Activated naive CD8-positive, alpha-beta T cell (primary cell): ENCODE results near the gene BUB1B.

Source experiments
- H3K27ac Mint-ChIP-seq: one replicate; pipeline ENCODE4 v1.8.0; 2021; ENCODE audit warnings: mixed read lengths
- H3K27me3 Mint-ChIP-seq: one replicate; pipeline ENCODE4 v1.8.0; 2021; ENCODE audit warnings: mixed read lengths
- H3K36me3 Mint-ChIP-seq: one replicate; pipeline ENCODE4 v1.8.0; 2021; ENCODE audit warnings: mixed read lengths
- H3K4me1 Mint-ChIP-seq: one replicate; pipeline ENCODE4 v1.8.0; 2021; ENCODE audit warnings: low read depth, mixed read lengths
- H3K4me3 Mint-ChIP-seq: one replicate; pipeline ENCODE4 v1.8.0; 2021; ENCODE audit warnings: mild to moderate bottlenecking, mixed read lengths
- H3K9me3 Mint-ChIP-seq: one replicate; pipeline ENCODE4 v1.8.0; 2021; ENCODE audit warnings: low read depth, mixed read lengths

Gene BUB1B

DNA sequence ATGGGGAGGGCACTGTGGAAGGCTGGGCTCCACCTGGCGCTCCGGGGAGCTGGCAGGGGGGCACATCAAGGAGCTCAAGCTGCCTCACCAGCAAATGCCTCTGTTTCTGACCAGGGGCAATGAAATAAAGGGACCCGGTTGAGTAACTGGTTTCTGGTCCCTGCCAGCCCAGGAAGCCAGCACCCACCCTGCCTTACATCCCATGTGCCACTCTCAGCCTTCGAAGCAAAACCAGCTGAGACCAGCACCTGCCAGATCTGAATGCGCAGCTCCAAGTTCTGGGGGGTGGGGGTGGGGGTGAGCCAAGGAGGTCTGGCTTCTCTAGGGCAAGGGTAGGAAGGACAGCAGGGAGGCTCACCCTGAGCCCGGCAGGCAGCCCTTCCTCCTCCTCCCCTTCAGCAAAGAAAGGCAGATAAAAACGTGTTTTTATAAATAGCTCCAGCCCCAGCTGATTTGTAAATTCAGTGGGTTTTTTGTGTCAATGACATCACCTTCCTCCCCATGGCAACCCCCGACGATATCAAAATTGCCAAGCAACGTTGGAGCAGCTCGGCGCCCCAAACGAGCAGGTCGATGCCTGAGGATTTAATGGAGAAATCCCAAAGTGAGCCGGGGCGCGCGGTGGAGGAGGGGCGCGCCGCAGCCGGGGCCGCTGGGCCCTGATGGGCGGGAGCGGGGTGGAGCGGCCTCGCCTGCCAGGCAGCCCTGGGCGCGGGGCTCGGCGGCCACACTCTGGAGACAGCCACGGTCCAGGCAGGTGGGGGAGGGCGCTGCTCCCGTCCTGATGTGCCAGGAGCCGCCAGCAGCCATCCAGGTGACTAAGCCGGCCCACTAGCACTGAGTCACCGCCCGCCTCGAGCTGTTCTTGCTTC lies 77.9 kb downstream of the BUB1B start, which contains the start of gene PAK6:
TSS of gene PAK6 (plus strand) at position 532 of the 872 bp plus-strand sequence. CDS start 25,723 bp downstream, outside the sequence.
- Mint-ChIP-seq H3K27me3 (peaks cover 14% of the 10 kb centered on the region), H3K27ac (no peak within 1 kb of the TSS), H3K4me1 (peaks cover 5% of the 10 kb centered on the region), H3K9me3 (no peaks in the 10 kb centered on the region), H3K36me3 (no peaks in the 10 kb centered on the region), H3K4me3 (peak within 1 kb of the TSS; percentile 47)

DNA sequence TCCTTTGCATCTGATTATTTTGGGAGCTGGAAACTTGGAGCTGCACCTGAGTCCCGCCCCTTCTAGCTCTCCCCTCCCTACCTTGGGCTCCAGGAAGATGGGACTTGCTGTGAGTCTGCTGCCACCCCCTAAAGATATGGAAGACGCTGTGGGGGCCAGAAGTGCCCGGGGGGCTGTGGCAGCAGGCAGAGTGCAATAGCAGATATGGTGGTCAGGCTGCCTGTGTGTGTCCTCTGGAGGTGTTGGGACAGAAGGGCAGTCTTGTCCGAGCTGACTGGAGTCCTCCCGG lies 78.5 kb downstream of the BUB1B start:
- Mint-ChIP-seq H3K4me3 (no peak overlapping the region), H3K27me3 (peaks cover 14% of the 10 kb centered on the region), H3K27ac (no peak overlapping the region), H3K9me3 (no peaks in the 10 kb centered on the region), H3K4me1 (peaks cover 5% of the 10 kb centered on the region), H3K36me3 (no peaks in the 10 kb centered on the region)

DNA sequence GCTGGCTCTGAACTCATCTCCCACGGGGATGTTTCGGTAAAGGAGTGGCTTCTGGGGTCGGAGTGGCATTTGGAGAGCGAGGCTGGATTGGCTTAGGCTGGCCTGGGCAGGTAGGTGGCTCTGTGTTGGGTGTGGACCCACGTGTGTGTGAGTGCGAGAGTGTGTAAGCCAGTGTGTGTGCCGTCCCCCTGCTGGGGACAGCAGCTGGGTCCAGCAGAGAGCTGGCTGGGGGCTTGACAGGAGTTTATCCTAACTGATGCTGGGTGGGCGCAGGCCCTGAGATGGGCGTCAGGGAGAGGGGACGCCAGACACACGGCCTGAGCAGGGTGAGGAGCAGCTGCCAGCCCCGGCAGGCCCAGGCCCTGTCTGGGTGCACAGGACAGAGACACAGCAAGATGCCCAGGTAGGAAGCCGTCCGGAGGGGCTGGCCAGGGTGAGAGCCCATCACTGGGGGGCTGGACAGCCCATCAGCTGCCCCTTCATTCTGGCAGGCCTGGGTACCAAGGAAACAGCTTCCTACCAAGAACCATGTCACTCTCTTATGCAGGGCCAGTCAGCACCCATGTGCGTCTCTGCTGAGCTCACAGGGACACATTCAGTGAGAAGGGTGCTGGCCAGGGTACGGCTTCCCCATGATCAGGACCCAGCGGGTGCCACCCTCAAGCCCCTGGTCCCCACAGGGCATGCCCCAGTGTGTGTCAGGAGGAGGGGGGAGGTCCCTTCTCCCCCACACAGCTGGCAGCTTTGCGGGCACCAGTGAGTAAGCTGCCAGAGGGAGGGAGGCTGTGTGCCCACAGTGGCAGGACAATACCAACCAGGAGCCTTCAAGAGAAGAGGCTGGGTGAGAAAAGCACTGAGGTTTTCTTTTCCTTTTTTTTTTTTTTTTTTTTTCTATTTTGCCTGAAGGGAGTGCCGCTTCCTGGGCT lies 79.1 kb downstream of the BUB1B start:
- H3K36me3 Mint-ChIP-seq = no peaks in the 10 kb centered on the region
- peaks cover 14% of the 10 kb centered on the region for H3K27me3 Mint-ChIP-seq
- H3K27ac Mint-ChIP-seq = no peak overlapping the region
- H3K4me3 Mint-ChIP-seq = no peak overlapping the region
- H3K4me1 Mint-ChIP-seq = peaks cover 5% of the 10 kb centered on the region
- H3K9me3 Mint-ChIP-seq = no peaks in the 10 kb centered on the region

DNA sequence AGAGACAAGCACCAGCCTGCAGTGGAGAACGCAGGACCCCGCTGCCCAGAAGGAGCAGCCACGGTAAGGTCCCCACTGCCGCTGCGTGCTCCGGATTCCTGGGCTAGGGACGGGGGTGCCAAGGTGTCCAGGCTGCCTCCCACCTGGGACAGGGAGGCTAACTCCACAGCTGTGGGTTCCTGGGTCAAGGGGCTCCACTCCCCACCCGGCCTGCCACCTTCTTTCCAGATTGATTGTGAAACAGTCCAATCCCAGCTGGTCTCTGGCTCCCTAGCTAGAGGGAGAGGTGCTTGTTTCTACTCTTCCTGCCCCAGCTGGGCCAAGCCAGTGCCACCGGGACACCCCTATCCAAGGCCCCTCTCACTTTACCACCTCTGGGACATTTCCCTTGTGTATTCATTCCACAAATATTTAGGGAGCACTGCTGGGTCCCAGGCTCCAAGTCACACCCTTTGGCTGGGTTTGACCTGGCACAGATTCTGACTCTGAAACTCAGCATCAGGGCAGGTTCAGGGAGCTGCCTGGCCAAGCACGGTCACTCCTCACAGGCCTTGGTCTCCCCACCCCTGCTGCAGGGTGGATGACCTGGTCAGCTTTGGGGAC lies 79.9 kb downstream of the BUB1B start:
- Mint-ChIP-seq H3K4me3 (no peak overlapping the region), H3K9me3 (no peaks in the 10 kb centered on the region), H3K36me3 (no peaks in the 10 kb centered on the region), H3K27ac (no peak overlapping the region), H3K4me1 (peaks cover 5% of the 10 kb centered on the region), H3K27me3 (peaks cover 14% of the 10 kb centered on the region)

DNA sequence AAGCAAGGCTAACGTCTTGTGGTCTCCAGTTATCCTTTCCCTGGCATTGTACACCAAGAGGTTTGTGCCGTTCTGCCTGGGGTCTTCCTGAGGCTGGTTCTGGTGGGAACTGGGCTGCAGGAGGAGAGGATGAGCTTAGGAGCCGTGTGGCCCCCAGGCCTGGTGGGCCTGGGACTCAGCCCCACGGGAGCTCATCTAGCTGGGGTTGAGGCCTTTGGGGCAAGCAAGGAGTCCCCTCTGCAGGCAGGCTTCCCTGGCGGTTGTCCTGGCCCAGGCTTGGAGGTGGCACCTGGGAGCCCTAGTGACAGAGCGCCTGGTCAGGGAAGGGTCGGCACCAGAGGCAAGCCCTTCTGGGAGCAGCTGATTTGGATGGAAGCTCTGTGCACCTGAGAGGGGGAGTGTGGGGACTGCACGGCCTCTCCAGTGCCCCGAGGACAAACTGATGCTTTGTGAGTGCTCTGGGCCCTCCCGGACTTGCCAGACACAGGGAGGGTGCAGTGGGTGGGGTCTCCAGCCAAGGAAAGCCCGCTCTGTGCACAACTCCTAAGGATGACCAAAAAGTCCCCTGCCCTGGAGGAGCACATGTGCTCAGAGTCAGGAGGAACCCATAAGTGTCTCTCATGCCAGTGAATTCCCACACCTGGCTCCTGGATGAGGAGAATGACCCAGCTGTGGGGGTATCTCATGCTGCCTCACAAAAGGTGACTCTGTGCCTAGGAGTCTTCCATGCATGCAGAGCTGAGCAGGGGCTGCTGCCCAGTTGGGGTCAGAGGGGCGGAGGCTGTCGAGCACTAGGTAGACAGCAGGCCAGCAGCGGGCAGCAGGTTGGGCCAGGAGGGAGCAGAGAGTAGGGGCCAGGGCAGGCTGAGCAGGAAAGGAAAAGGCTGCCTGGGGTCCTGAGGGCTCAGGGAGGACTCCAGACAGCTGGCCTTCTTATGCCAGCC lies 80.7 kb downstream of the BUB1B start:
- no peak overlapping the region for H3K4me3 Mint-ChIP-seq
- no peak overlapping the region for H3K27ac Mint-ChIP-seq
- H3K4me1 Mint-ChIP-seq = peaks cover 5% of the 10 kb centered on the region
- H3K9me3 Mint-ChIP-seq = no peaks in the 10 kb centered on the region
- no peaks in the 10 kb centered on the region for H3K36me3 Mint-ChIP-seq
- H3K27me3 Mint-ChIP-seq = peaks cover 14% of the 10 kb centered on the region

DNA sequence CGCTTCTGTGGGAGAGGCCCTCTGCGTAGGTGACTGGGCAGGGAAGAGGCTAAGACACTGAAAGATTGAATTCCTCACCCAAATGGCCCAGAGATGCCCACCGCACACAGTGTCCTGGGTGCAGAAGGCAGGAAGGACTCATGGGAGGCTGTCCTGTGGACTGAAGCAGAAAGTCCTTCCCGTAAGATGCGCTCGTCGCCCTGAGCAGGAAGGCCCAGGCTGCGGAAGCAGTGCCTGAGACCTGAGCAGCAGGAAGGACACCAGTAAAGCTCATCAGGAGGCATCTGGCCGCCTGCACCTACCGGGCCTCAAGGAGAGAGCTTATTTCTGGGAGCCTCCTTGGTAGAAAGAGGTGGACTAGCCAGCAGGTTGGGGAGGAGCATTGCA lies 81.3 kb downstream of the BUB1B start:
- H3K4me1 Mint-ChIP-seq = peaks cover 5% of the 10 kb centered on the region
- H3K27me3 Mint-ChIP-seq = peaks cover 13% of the 10 kb centered on the region
- H3K4me3 Mint-ChIP-seq = no peak overlapping the region
- no peaks in the 10 kb centered on the region for H3K36me3 Mint-ChIP-seq
- H3K27ac Mint-ChIP-seq = no peak overlapping the region
- no peaks in the 10 kb centered on the region for H3K9me3 Mint-ChIP-seq

DNA sequence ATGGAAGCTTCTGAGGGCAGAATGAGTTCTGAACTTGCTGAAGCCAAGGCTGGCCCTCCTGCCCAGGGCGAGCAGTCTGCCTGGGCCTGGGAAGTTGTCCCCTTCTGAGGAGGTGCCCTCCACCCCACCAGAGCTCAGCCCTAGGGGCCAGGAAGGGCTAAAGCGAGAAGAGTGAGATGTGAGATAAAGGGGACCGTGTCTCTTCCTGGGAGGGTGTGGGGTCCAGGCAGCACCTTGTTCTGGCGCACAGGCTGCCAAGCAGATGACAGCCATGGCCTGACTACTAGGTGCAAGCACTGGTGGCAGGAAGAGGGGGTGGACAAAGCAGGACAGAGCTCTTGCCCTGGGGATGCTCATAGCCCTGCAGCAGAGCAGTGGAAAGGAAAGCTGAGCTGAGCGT lies 81.7 kb downstream of the BUB1B start:
- Mint-ChIP-seq H3K36me3 (no peaks in the 10 kb centered on the region), H3K4me1 (peaks cover 5% of the 10 kb centered on the region), H3K27me3 (peaks cover 13% of the 10 kb centered on the region), H3K27ac (no peak overlapping the region), H3K9me3 (no peaks in the 10 kb centered on the region), H3K4me3 (no peak overlapping the region)

DNA sequence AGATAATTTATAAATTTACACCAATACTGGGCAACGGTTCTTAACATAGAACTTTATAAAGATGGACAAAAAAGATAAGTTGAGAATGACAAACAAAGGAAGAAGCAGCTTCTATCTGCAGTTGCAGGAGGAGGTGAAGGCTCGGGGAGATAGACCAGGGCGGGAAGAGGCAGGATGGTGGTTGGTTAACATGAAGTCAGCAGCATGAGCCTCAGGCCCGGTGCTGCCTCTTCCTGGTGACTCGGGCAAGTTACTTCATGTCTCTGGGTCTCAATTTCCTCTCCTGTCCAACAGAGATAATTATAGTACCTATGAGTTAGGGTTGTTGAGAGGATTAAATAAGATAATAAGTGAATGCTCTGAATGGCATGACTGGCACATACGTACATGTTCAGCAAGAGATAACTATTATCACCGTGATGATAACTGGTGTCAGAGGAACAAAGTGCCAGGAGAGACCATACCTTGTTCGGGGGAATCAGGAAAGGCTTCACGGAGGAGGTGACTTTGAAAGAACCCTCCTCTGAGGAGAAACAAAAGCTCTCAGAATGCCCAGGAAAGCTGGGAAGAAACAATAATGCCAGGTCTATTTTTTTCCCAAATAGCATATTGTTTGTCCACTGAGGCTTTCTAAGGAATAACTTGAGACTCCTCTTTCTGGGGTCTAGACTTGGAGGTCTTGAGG lies 82.4 kb downstream of the BUB1B start:
- H3K27ac Mint-ChIP-seq = no peak overlapping the region
- no peaks in the 10 kb centered on the region for H3K9me3 Mint-ChIP-seq
- H3K27me3 Mint-ChIP-seq = peaks cover 7% of the 10 kb centered on the region
- peaks cover 2% of the 10 kb centered on the region for H3K4me1 Mint-ChIP-seq
- no peak overlapping the region for H3K4me3 Mint-ChIP-seq
- no peaks in the 10 kb centered on the region for H3K36me3 Mint-ChIP-seq

DNA sequence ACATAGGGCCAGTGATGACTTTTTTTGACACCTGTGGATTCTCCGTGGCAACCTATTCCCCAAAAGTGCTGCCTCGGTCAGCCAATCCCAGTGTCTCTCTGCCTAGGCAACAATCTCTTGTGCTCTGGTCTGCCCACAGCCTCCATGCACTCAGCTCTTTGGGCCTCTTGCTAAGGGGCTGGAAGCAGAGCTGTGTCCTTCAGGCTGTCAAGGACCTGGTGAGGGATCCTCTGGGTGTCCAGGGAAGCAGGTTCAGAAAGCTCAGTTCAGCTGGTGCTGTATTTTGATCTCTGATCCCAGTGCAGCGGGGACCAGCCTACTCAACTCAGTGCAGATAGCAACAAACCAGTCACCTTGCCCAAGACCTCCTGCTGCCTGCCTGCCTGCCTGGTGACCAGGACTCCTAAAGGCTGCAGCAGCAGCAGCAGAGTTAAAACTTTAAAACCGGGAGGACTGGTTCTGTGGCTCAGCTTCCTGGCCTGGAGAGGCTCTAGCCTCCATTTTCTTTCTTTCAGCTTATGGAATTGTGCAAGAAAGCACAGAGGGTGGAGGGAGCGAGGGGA lies 84.2 kb downstream of the BUB1B start:
- H3K27ac Mint-ChIP-seq = no peak overlapping the region
- H3K4me1 Mint-ChIP-seq = no peaks in the 10 kb centered on the region
- H3K27me3 Mint-ChIP-seq = no peaks in the 10 kb centered on the region
- no peak overlapping the region for H3K4me3 Mint-ChIP-seq
- no peaks in the 10 kb centered on the region for H3K36me3 Mint-ChIP-seq
- H3K9me3 Mint-ChIP-seq = no peaks in the 10 kb centered on the region

DNA sequence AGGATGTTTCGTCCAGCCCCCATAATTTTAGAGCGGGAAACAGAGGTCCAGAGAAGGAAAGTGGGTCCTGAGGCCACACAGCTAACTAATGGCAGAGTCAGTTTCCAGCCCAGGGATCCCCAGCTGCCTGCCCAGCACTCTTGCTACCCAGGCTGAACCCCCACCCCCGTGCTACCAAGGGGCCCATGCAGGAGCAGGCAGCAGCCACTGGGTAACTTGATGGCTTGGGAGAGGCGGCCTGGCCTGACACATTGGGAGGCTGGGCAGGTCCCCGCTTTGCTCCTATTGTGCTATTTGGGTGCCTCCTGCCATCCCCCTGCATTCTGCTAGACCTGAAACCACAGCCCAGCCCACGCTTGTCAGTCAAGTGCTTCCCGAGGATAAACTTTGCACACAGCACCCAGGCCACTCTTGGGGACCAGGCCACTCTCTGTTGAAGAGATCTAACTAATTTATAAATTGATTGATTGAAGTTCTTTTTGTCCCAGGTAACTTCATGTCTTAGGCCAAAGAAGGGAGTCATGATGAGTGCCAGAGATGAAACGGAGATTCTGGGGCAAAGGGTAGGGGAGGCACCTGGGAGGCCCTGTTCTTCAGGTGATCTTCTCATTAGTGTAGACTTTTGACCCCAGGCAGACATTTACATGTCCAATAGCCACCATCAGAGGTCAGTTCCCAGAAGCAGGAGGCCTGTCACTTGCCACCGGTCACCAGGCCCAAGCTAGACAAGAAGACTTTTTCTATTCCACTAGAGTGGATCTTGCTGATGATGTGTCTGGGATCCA lies 85.0 kb downstream of the BUB1B start:
- no peaks in the 10 kb centered on the region for H3K36me3 Mint-ChIP-seq
- no peak overlapping the region for H3K4me3 Mint-ChIP-seq
- H3K4me1 Mint-ChIP-seq = no peaks in the 10 kb centered on the region
- H3K9me3 Mint-ChIP-seq = no peaks in the 10 kb centered on the region
- H3K27me3 Mint-ChIP-seq = no peaks in the 10 kb centered on the region
- no peak overlapping the region for H3K27ac Mint-ChIP-seq

DNA sequence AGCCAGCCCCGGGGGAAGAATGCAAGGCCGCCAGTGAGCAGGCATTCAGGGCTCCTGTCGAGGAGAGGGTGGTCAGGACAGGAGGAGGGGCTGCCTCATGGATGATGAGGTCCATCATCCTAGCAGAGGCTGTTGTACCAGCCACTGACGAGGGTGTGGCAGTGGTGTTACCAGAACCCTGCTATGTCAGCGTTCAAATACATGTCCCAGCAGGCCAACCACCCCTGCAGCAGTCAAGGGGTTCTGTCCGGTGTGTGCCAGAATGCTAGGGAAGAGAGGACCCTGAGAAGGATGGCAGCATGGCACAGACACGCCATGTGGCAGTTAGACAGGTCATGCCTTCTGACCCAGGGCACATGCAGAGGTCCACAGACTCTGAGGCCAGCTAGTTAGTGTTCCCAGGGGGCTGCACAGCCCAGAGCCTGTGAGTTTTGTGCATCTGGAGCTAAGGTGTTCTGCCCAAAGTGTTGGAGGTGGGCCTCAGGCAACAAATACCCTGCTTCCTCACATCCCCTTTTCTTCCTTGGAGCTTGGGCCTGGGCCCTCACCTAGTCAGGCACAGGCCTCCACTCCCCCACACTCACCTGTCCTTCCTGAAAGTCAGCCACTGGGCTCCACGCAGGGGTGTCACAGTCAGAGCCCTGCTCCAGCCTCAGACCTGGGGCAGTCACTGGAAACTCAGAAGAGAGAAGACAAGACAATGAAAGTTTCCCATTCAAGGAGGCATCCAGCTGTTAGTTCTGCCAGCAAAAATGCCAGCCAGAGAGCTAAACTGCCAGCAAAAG lies 85.8 kb downstream of the BUB1B start:
- no peak overlapping the region for H3K4me3 Mint-ChIP-seq

DNA sequence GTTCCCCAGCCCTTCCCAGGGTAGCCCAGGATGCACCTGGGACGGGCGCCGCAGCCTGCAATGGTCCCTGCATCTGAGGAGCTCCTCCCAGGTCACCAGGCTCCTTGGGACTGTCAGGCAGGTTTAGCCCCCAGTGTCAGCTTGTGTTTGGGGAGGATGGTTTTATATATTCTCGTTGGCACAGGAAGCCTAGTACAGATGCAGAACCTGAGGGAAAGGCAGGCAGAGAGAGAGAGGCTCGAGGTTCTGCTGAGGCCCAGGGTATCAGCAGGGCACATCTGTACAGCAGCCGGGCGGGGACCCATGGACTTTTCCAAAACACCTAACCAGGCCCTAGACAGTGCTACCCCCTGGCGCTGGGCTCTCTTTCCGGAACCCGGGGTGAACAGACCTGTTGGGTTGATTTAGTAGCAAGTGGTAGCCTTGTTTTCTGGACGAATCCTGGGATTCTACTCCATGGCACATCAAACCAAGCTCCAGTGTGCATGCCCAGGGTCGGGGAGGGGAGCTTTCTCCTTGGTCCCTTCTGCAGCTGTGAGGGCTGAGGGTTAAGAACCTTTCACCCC lies 86.6 kb downstream of the BUB1B start:
- Mint-ChIP-seq H3K27ac (no peak overlapping the region), H3K9me3 (no peaks in the 10 kb centered on the region), H3K4me1 (peaks cover 2% of the 10 kb centered on the region), H3K4me3 (no peak overlapping the region), H3K27me3 (peaks cover 4% of the 10 kb centered on the region), H3K36me3 (no peaks in the 10 kb centered on the region)

More for the DNA sequence above, 85.8 kb downstream of the BUB1B start:
- H3K4me1 Mint-ChIP-seq = peaks cover 2% of the 10 kb centered on the region
- H3K9me3 Mint-ChIP-seq = no peaks in the 10 kb centered on the region
- H3K36me3 Mint-ChIP-seq = no peaks in the 10 kb centered on the region
- peaks cover 4% of the 10 kb centered on the region for H3K27me3 Mint-ChIP-seq
- H3K27ac Mint-ChIP-seq = no peak overlapping the region
